HG03159 (cell line): ENCODE data around the gene SEZ6.
A peak's percentile ranks its signal among the peaks of the same experiment; 100 is the strongest.

Source experiments
- ATAC-seq: cut with Tn5 transposase; IDR thresholded peaks from one replicate; pipeline ENCODE4 v1.9.1; 2021; ENCODE audit warnings: mild to moderate bottlenecking, moderate library complexity; ENCODE audit not compliant: unreplicated experiment

SEZ6 gene

GRCh38 chr17:28956861-28957260 lies 49.0 kb downstream of the SEZ6 start:
- no peak for ATAC-seq

GRCh38 chr17:28956112-28956511 lies 49.7 kb downstream of the SEZ6 start:
- ATAC-seq, result no peak

DNA sequence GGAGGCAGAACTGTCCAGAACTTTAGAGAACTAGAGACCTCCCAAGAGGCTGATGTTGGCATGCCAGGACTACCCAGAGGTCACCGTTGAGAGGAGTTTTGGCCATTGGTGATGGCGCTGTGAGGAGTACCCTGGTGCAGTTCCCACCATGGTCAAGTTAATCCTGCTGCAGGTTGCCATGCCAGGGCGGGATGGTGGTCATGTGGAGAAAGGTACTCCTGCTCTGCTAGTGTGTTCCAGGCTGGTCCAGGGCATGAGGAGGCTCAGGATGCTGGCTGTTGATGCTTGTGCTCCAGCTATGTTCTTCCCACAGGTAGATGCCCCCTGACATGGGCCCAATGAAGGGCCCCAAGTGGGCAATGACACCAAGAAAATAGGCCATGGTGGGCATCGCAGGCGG lies 50.4 kb downstream of the SEZ6 start:
- ATAC-seq, result no peak

DNA sequence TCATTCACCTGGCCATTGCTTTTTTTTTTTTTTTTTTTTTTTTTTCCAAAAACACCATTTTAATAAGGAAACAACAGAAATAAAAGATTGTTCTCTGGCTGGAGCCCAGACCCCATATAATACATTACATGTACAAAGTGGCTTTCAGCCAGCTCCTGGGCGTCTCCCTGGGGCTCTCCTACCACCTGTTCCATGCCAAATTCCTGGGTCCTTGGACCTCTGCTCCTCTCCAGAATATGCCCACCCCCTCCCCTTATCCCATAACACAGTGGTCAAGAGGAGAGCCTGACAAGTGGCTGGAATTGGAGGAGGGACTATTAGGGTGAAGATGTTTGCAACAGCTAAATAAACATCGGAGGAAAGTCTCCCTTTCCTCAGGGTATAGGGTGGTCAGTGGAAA lies 50.9 kb downstream of the SEZ6 start:
- ATAC-seq, result no peak

- ATAC-seq, result no peak
Observed at GRCh38 chr17:28953444-28954118, 52.3 kb downstream of the SEZ6 start.

- ATAC-seq, result peak; percentile 51
Observed at GRCh38 chr17:28951991-28952975, 53.5 kb downstream of the SEZ6 start.

GRCh38 chr17:28951428-28951990 lies 54.3 kb downstream of the SEZ6 start, which contains the start of gene PHF12:
PHF12 (minus strand) TSS chr17:28951518; CDS start chr17:28950960, 558 bp downstream.
- ATAC-seq, result peak; percentile 55

DNA sequence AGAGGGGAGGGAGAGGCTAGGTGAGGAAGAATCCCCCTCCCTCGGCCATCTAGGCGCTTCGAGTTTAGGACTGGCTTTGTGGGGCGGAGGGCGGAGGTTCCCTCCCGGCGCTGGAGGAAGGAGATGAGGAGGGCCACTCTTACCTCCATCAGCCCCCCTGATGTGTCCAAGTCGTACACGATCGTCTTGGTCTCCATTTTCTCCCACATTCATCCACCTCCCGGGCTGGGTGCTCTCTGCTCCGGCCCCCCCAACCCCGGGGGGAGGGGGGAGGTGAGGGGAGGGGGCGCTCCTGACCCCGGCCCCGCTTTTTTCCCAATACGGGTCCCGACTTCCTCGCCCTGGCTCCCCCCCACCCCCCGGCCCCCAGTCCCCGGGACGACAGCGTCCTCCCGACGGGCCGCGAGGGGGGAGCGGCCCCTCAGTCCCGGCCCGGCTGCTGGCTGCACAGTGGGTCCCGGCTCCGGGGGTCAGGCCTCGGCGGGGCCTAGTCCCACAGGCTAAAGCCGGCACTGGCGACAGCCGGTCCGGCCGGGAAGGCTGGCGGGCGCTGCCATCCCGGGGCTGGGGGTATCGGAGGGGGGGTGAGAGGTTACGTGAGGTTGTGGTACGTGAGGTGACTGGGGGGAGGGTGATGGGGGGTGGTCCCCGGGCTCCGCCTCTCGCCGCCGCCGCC lies 54.9 kb downstream of the SEZ6 start:
- no peak for ATAC-seq

- no peak for ATAC-seq
Observed at GRCh38 chr17:28950017-28950751, 55.6 kb downstream of the SEZ6 start.

DNA sequence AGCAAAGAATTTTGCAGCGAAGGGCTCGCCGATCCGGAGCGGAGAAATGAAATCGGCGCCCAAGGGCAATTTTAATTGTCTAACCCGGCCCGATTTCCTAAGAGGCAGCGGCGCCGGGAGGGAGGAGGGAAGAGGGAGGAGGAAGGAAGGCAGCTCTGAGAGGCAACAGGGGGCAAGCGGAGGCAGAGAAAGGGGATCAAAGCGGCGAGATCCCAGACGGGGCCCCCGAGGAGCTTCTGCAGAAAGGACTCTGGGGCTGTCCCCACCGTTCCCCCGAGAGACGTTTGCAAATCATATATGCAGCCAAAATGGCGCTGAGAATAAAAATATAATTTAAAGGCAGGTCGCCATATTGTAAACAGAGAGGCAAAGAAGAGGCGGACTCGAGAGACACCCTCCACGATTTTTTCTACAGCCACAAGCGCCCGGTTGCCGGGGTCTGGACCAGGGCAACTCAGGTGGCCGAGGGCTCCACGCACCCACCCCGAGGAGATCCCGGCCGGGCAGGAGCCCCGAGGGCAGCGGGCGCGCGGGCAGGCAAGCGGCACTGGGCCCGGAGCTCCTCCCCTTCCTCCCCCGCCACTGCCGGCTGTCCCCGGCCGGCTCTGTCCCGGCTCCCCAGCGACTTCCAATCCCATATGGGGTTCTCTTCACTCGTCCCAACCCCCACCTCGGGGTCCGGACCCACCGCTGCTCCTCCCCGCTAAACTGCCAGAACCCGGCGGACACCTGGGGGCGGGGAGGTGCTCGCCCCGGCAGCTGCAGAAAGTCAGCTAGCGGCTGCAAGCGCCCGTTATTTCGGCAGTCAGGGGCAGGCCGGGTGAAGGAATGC lies 56.4 kb downstream of the SEZ6 start:
- ATAC-seq, result no peak

DNA sequence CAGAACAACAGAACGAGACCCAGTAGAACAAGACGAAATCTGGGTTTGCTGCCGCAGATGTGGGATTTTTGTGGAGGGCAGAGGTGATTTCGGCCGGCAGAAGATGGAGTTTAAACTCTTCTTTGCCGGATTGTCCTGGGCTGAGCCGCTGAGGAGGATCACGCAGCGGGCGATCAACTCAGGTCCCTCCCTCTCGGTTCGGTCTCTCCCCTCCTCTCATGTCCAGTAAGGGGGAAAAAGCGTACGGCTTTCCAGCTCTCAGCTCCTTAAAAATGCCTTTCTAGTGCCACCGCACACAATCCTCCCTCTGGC lies 57.0 kb downstream of the SEZ6 start:
- ATAC-seq, result no peak

DNA sequence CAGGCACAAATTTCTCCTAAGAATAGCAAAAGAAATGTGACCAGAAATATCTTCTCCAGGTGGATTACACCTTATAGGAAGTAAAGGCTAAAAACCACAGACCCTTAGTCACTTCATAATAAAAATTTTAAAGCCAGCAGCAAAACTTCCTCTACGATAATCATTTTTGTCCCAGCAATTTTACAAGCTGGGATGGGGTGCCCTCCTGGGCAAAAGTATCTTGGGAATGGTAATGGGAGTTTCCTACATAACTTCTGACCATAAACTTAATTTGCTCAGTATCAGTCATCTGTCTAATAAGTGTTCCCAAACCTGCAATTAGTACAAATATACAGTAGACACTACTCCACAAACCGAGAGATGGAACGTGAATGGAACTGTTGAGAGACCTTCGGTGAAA lies 57.5 kb downstream of the SEZ6 start:
- ATAC-seq, result no peak

DNA sequence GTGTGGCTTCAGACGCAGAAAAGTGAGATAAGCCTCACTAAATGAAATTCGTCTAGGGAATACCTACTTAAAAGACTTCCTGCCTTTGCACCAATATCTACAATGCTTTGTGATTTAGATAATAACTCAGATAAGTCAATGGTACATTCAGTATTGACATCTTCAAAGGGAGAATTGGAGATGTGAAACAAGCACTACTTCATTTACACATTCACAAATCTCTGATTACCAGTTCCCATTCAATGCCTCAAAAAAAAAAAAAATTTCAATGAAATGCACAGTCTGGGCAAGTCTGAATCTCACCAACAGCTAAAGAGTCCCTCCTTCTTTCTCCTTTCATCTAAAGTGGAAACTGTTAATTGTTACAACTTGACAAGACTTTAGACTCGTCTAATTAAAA lies 58.2 kb downstream of the SEZ6 start:
- ATAC-seq, result no peak

DNA sequence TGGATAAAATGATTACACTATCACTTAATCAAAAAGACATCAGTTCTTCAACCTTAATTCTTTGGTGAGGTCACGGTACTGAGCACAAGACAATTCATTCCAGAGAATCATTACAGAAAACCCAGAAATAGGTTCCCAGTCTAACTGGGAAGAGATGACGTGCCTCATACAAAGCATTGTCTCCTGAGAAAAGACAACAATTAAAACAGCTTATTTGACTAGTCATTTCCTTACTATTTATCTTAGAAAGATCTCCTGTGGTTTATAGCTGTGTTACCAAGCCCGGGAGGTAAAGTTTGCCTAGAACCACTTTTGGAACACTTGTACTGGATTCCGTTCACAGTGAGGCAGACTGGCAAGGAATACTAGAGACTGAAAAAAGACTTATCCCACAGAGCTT lies 59.6 kb downstream of the SEZ6 start:
- ATAC-seq, result no peak

- no peak for ATAC-seq
Observed at GRCh38 chr17:28944862-28945741, 60.7 kb downstream of the SEZ6 start.

- ATAC-seq, result no peak
Observed at GRCh38 chr17:28944343-28944742, 61.5 kb downstream of the SEZ6 start.

GRCh38 chr17:28942925-28943324 lies 62.9 kb downstream of the SEZ6 start:
- ATAC-seq, result no peak

- ATAC-seq, result no peak
Observed at GRCh38 chr17:28941251-28941650, 64.6 kb downstream of the SEZ6 start.

- ATAC-seq, result no peak
Observed at GRCh38 chr17:28940675-28941074, 65.2 kb downstream of the SEZ6 start.
